ENCODE measurements around the gene CCDC102A.

- TF ChIP-seq POLR2A (IDR thresholded peaks at IDR 0.05), result no peak
- no peak for TF ChIP-seq CTCF (IDR thresholded peaks at IDR 0.05)
Observed at GRCh38 chr16:57468346-57468745, 68.0 kb downstream of the CCDC102A start.
